Heart right ventricle (tissue), 16 donors: ENCODE data around the gene PHAX. TPM values are rescaled to one million over a fixed set of nuclear protein-coding genes. Genes with fewer than 3 reads are reported as not detected.

Experiments
- ATAC-seq, 8 donors: fragments of 200-7000 bp; cut with Tn5 transposase; one replicate each; pipeline ENCODE4 v1.9.1; 2020; ENCODE audit warnings: mild to moderate bottlenecking in 8 of 8, moderate library complexity in 8 of 8, moderate number of reproducible peaks in 1 of 8
- DNase-seq, 2 donors: peaks; one replicate each; pipeline ENCODE4 v3.0.0-alpha.2; 2020
- H3K27ac ChIP-seq, 10 donors: fragments of 200-600 bp; sonication (generic) in 2 of 10; one replicate each; pipeline versions ENCODE4 v1.5.0 to v1.8.0; 2020 to 2022; ENCODE audit warnings: mild to moderate bottlenecking in 3 of 10
- H3K27me3 ChIP-seq, 7 donors: fragments of 200-600 bp; one replicate each; pipeline ENCODE4 v1.8.0; 2021 to 2022; ENCODE audit warnings: mild to moderate bottlenecking in 2 of 7
- H3K36me3 ChIP-seq, 9 donors: fragments of 200-600 bp; sonication (generic) in 1 of 9; one replicate each; pipeline versions ENCODE4 v1.5.0 to v1.8.0; 2020 to 2022; ENCODE audit warnings: mild to moderate bottlenecking in 2 of 9
- H3K4me1 ChIP-seq, 9 donors: fragments of 200-600 bp; sonication (generic) in 1 of 9; one replicate each; pipeline versions ENCODE4 v1.5.0 to v1.8.0; 2020 to 2022; ENCODE audit warnings: mild to moderate bottlenecking in 4 of 9
- H3K4me3 ChIP-seq, 10 donors: fragments of 200-600 bp; sonication (generic) in 2 of 10; one replicate each; pipeline versions ENCODE4 v1.5.0 to v1.8.0; 2020 to 2022; ENCODE audit warnings: mild to moderate bottlenecking in 7 of 10, moderate library complexity in 2 of 10
- H3K9me3 ChIP-seq, 11 donors: fragments of 200-600 bp in 10 of 11; sonication (generic) in 2 of 11; one replicate each; pipeline versions ENCODE4 v1.5.0 to v1.8.0; 2013 to 2022; ENCODE audit warnings: mild to moderate bottlenecking in 2 of 11, control low read depth in 1 of 11, moderate library complexity in 1 of 11
- CTCF ChIP-seq, 9 donors: fragments of 200-600 bp; sonication (generic) in 2 of 9; IDR thresholded peaks; one replicate each; pipeline versions ENCODE4 v1.5.0 to v1.8.0; 2021 to 2022; ENCODE audit warnings: antibody characterized with exemption in 9 of 9, mild to moderate bottlenecking in 5 of 9, moderate library complexity in 1 of 9
- WGBS, 2 donors: extraction: QIAGEN DNeasy Blood & Tissue Kit; methylation state at CpG; one replicate each; pipeline ENCODE4 v1.1.7; 2013; ENCODE audit warnings: inconsistent platforms in 1 of 2; 5-methylcytosine and 5-hydroxymethylcytosine counted together
- intact Hi-C, 10 donors: fragments of 100-400 bp; cut with DNase I; formaldehyde crosslinking; loops; one replicate each; pipeline versions ENCODE4 v1.11.1 to v1.14.2; 2022
- polyA plus RNA-seq, 2 donors: library from polyadenylated mRNA; stranded (reverse); fragments of 200-250 nt; gene quantifications; one replicate each; pipeline ENCODE4 v1.2.3, GENCODE V29; 2013
- total RNA-seq, 10 donors: library from RNA; stranded (reverse); fragmentation: NEBNext Ultra II Directional in 3 of 10; extraction: Animal tissue kit (Norgen Biotek cat#: 25700) in 3 of 10; gene quantifications; one replicate each; pipeline versions ENCODE4 v1.2.1 to v1.2.4, GENCODE V29; 2021 to 2023
- donor health status: Arrhythmogenic right ventricular cardiomyopathy.
- donor health status: ischemic (EF 13 %, LVEDD 7.1; RV severe dilation, severe dysfunction).
- donor health status: healthy with polysubstance abuse.
- donor health status: DM: no; HTN: yes; CAD: no.
- donor health status: DM: no; HTN: no; CAD: no.
- donor health status: ischemic (EF 25% LVEDD 6.9; RV normal size, moderate dysfunction).
- donor health status: ischemic (EF 25% LVEDD 5.7; RV mildly dilated, moderate dysfunction).
- donor health status: healthy.
- donor health status: DM: yes; HTN: yes; CAD: no.
- donor health status: Ischemic cardiomyopathy.
- donor health status: ischemic (EF 35%, LVEDD 5.7; RV mildly dilated, moderate dysfunction).
- donor health status: nonischemic (EF 11% LVEDD 7.7; RV severe dilation, severe dysfunction).
- donor health status: DM: yes; HTN: yes; CAD: no.
- donor health status: PGD.
- donor health status: ischemic (EF 29% LVEDD 5.4; RV normal size, mild dysfunction).
- donor health status: nonischemic (EF 23%, LVEDD 6.1; RV moderate dilation, normal function).

Gene PHAX
- total and polyA plus RNA-seq, 12 donors = 10.9 to 38.5 (median 27.8) TPM

- Histone ChIP-seq H3K27ac (no peak overlapping the region), H3K9me3 (peaks cover 0 to 12% (median 0%) of the 10 kb centered on the region in 11 donors), H3K27me3 (no peaks in the 10 kb centered on the region), H3K4me1 (peaks cover 0 to 5% (median 0%) of the 10 kb centered on the region in 9 donors), H3K36me3 (no peaks in the 10 kb centered on the region), H3K4me3 (no peak overlapping the region)
- WGBS, 2 donors = 71 to 75% methylated on average over 11 of the region's 11 CpGs
- ATAC-seq (no peak), DNase-seq (no peak)
- intact Hi-C loops = loop anchor here in 4 of 10 donors (5.0 to 10.0 kb wide), 3 partner anchors 104 to 641 kb away; partner anchors contain the start of gene LMNB1 (in 1 of the 4)
- TF ChIP-seq CTCF (IDR thresholded peaks at IDR 0.05) = no peak
Measured at GRCh38 chr5:126673477-126673876, 72.7 kb downstream of the PHAX start.

GRCh38 chr5:126674145-126674544 lies 73.4 kb downstream of the PHAX start:
- DNase-seq (no peak), ATAC-seq (no peak)
- intact Hi-C loops = loop anchor here in 4 of 10 donors (5.0 to 10.0 kb wide), 3 partner anchors 103 to 641 kb away; partner anchors contain the start of gene LMNB1 (in 1 of the 4)
- Histone ChIP-seq H3K27ac (no peak overlapping the region), H3K27me3 (no peaks in the 10 kb centered on the region), H3K4me3 (no peak overlapping the region), H3K9me3 (peaks cover 0 to 12% (median 0%) of the 10 kb centered on the region in 11 donors), H3K36me3 (no peaks in the 10 kb centered on the region), H3K4me1 (peaks cover 0 to 5% (median 0%) of the 10 kb centered on the region in 9 donors)
- 63 to 74% methylated on average over 7 of the region's 7 CpGs for WGBS, 2 donors
- TF ChIP-seq CTCF (IDR thresholded peaks at IDR 0.05) = no peak

GRCh38 chr5:126675338-126675737 lies 74.6 kb downstream of the PHAX start:
- Histone ChIP-seq H3K27me3 (peaks cover 0 to 3% (median 0%) of the 10 kb centered on the region in 7 donors), H3K4me1 (peaks cover 0 to 9% (median 0%) of the 10 kb centered on the region in 9 donors), H3K27ac (no peak overlapping the region), H3K4me3 (no peak overlapping the region), H3K36me3 (no peaks in the 10 kb centered on the region), H3K9me3 (peaks cover 0 to under 1% (median 0%) of the 10 kb centered on the region in 11 donors)
- intact Hi-C loops = loop anchor here in 7 of 10 donors (5.0 to 10.0 kb wide), 4 partner anchors 107 to 639 kb away; no protein-coding TSS in a partner anchor
- WGBS, 2 donors = 64 to 77% methylated on average over 2 of the region's 2 CpGs
- no peak for ATAC-seq
- TF ChIP-seq CTCF (IDR thresholded peaks at IDR 0.05) = no peak
- no peak for DNase-seq

- H3K4me3 ChIP-seq = no peak overlapping the region
- no peaks in the 10 kb centered on the region for H3K36me3 ChIP-seq
- peak in 1 of 2 donors; percentile 58 for DNase-seq
- peaks cover 0 to 10% (median 0%) of the 10 kb centered on the region in 9 donors for H3K4me1 ChIP-seq
- H3K27me3 ChIP-seq = peaks cover 0 to 6% (median 0%) of the 10 kb centered on the region in 7 donors
- 23 to 24% methylated on average over 4 of the region's 4 CpGs for WGBS, 2 donors
- intact Hi-C loops = loop anchor here (1.0 to 10.0 kb wide), 7 partner anchors 101 to 639 kb away; partner anchors contain the start of gene LMNB1 (in 1 of the 10)
- ATAC-seq = peak in 7 of 8 donors; percentile 55 to 84 (median 70)
- no peak overlapping the region for H3K27ac ChIP-seq
- H3K9me3 ChIP-seq = no peaks in the 10 kb centered on the region
- peak; percentile 60 to 89 (median 83) for TF ChIP-seq CTCF (IDR thresholded peaks at IDR 0.05)
Measured at GRCh38 chr5:126676195-126676624, 75.5 kb downstream of the PHAX start.

Other genes starting within 250 kb of the PHAX start
- 10 to 100 TPM; 29.1 to 47.3 (median 35.3) TPM for gene GRAMD2B, start 177.5 kb upstream of the PHAX start, total RNA-seq
- 10 to 100 TPM; 10.7 to 13.3 TPM for gene GRAMD2B, start 177.5 kb upstream of the PHAX start, polyA plus RNA-seq
- gene ALDH7A1, start 5.7 kb upstream of the PHAX start, total RNA-seq = 10 to 100 TPM; 36.6 to 65.7 (median 53.5) TPM
- gene ALDH7A1, start 5.7 kb upstream of the PHAX start, polyA plus RNA-seq = 10 to 100 TPM; 19.5 to 22.5 TPM
- 10 to 100 TPM in 1 of 10 donors, 1 to 10 TPM in 7, under 1 TPM in 2; 0.78 to 14.7 (median 1.4) TPM for gene LMNB1, start 176.2 kb downstream of the PHAX start, total RNA-seq
- gene LMNB1, start 176.2 kb downstream of the PHAX start, polyA plus RNA-seq = 1 to 10 TPM; 1.0 to 1.5 TPM